HFF-Myc (cell line): ENCODE results near the gene HM13.
"Not testable (repeated sequence)": the region's sequence is repeated elsewhere in the genome, so short reads cannot be mapped to it uniquely, and the experiment has no call there.

Experiments used
- DNase-seq: peaks from one replicate; pipeline ENCODE4 v3.0.0-alpha.2; 2011; ENCODE audit warnings: low read depth; ENCODE audit errors: extremely low read depth
- H3K4me3 ChIP-seq: replicated peaks from 2 replicates; pipeline ENCODE4 v1.5.1; 2011; ENCODE audit warnings: low read depth, mild to moderate bottlenecking, control low read depth, low read length
- TF ChIP-seq, protein P1 (sequence below): IDR thresholded peaks from 2 replicates; pipeline ENCODE4 v1.5.1; 2012; ENCODE audit warnings: mild to moderate bottlenecking, low read depth, low read length, control low read depth; ENCODE audit errors: missing control alignments

HM13 gene

DNA sequence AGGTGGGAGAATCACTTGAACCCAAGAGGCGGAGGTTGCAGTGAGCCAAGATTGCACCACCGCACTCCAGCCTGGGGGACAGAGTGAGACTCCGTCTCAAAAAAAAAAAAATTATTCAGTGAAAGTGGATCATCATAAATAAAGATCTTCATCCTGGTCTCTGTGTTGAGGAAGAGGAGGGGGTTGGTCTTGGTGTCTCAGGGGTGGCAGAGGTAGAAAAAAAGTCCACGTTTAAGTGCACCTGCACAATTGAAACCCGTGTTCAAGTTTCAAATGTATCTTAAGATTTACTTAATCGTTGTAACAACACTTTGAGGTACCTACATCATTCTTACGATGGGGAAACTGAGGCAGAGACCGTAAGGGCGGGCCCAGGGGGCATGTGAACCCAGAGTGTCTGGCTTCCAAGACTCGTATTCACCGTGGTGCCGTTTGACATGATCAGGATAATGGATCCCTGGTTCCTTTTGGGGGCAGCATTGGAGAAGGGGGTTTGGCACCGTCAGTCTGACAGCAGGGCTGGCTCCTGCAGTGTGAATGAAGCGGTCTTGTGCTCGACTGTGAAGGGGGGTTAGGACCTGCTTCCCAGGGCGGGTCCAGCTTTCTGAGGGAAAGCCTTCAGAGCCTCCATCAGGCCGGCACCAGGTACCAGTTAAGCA, 57.9 kb downstream of the HM13 start:
- DNase-seq = no peak
- TF ChIP-seq, protein P1, sequence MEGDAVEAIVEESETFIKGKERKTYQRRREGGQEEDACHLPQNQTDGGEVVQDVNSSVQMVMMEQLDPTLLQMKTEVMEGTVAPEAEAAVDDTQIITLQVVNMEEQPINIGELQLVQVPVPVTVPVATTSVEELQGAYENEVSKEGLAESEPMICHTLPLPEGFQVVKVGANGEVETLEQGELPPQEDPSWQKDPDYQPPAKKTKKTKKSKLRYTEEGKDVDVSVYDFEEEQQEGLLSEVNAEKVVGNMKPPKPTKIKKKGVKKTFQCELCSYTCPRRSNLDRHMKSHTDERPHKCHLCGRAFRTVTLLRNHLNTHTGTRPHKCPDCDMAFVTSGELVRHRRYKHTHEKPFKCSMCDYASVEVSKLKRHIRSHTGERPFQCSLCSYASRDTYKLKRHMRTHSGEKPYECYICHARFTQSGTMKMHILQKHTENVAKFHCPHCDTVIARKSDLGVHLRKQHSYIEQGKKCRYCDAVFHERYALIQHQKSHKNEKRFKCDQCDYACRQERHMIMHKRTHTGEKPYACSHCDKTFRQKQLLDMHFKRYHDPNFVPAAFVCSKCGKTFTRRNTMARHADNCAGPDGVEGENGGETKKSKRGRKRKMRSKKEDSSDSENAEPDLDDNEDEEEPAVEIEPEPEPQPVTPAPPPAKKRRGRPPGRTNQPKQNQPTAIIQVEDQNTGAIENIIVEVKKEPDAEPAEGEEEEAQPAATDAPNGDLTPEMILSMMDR = no peak
- H3K4me3 ChIP-seq = peak overlapping the region; percentile 5; the same call in 1 of the 2 replicates

DNA sequence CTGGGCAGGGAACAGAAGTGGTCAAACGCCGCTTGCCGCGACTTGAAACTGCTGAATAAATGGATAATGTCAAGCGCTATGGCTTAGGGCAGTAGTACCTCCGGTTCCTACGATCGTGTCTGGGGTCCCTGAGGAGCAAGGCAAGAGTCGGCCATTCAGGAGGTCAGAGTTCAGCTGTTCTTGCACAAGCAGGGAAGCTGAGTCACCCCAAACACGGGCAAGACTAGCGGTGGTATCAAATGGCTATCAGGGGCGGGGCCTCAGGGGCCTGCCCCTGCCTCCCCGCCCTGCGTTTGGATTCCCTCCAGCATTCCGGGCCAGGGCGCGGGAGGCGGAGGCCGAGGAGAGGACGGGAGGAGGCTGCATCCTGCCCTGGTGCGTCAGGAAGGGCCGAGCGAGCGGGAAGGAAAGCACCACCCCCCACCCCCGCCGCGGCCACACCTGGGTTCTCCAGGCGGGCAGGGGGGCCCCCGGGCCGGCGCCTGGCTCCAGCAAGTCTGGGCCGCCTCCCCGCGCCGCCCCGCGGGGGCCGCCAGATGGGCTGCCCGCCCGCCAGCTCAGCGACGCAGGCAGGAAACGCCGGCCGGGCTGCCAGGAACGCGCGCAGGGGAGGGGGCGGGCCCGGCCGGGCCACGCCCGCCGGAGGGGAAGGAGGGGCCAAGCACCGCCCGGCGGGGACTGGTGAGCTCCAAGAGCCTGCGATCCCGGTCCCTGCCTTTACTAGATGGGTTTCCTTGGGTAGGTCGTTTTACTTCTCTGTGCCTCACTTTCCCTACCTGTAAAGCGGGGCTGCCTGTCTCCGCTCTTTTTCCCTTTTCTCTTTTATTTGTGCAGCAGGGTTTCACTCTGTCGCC, 58.7 kb downstream of the HM13 start:
- TF ChIP-seq, protein P1 = no peak
- H3K4me3 ChIP-seq = peak overlapping the region; percentile 48
- peak; percentile 97 for DNase-seq

DNA sequence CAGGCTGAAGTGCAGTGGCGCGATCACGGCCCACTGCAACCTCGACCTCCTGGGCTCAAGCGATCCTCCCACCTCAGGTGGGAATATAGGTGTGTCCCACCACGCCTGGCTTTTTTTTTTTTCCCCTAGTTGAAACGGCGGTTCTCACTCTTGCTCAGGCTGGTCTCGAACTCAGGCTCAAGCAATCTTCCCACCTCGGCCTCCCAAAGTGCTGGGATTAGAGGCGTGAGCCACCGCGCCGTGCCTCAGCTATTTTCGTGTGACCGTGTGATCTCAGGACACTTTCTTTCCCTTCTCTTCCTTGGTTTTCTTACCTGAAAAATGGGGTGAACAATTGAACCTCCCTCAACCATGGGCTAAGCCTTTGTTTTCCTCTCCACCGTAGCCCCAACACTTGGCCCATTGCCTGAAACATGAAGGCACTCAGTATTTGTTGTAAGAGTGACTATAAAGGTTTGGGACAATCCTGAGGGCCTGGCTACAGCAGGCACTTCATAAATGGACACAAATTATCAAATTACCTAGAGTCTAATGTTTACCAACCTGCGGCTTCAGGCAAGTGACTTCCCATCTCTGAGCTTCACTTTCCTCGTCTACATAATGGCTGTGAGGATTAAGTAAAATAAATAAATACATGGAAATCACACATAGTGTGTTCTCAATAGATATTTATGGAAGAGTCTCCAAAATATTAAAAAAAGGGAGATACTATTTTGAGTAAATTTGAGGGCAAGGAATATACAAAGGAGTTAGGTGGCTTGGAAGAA, 59.5 kb downstream of the HM13 start:
- no peak for DNase-seq
- TF ChIP-seq, protein P1 = no peak
- H3K4me3 ChIP-seq = peak overlapping the region; percentile 48

DNA sequence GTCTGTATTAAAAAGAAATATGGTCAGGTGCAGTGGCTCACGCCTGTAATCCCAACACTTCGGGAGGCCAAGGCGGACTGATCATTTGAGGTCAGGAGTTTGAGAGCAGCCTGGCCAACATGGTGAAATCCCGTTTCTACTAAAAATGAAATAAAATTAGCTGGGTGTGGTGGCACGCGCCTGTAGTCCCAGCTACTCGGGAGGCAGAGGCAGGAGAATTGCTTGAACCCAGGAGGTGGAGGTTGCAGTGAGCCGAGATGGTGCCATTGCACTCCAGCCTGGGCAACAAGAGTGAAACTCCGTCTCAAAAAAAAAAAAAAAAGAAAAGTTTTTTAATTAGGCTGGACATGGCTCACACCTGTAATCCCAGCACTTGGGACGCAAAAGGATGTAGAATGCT, 60.7 kb downstream of the HM13 start:
- not testable (repeated sequence) for H3K4me3 ChIP-seq

DNA sequence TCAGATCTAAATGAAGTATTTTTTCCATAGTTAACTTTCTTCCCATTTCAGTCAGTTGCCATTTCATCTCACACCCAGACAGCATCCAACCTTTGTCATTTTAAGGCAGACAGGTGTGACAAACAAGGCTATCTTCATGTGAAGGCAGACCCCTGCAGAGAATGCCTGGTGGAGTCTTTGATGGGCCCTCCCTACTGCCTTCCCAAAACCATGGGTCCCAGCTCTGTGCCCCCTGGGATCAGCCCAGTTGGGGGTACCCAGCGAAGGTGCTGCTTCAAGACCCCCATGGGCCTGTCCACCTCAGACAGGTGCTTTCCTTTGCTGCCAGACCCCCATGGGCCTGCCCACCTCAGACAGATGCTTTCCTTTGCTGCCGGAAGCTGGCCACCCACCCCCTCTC, 62.5 kb downstream of the HM13 start:
- TF ChIP-seq, protein P1 = no peak
- DNase-seq = no peak
- H3K4me3 ChIP-seq = no peak overlapping the region

More for the DNA sequence above, 60.7 kb downstream of the HM13 start:
- not testable (repeated sequence) for DNase-seq

DNA sequence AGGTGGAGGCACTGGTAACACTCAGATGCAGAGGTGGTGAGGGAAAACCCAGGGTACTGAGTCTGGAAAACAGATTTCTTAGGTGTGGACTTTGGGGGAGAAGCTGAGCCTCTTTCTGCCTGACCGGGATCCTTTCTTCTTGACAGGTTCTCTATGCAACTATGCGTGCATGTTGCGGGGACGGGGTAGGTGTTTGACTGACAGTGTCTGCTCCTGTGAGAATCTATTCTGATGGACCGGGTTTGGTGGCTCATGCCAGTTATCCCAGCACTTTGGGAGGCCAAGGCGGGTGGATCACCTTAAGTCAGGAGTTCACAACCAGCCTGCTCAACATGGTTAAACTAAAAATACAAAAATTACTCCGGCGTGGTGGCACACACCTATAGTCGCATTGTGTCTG, 63.0 kb downstream of the HM13 start:
- TF ChIP-seq, protein P1 = no peak
- DNase-seq = no peak
- H3K4me3 ChIP-seq = no peak overlapping the region

DNA sequence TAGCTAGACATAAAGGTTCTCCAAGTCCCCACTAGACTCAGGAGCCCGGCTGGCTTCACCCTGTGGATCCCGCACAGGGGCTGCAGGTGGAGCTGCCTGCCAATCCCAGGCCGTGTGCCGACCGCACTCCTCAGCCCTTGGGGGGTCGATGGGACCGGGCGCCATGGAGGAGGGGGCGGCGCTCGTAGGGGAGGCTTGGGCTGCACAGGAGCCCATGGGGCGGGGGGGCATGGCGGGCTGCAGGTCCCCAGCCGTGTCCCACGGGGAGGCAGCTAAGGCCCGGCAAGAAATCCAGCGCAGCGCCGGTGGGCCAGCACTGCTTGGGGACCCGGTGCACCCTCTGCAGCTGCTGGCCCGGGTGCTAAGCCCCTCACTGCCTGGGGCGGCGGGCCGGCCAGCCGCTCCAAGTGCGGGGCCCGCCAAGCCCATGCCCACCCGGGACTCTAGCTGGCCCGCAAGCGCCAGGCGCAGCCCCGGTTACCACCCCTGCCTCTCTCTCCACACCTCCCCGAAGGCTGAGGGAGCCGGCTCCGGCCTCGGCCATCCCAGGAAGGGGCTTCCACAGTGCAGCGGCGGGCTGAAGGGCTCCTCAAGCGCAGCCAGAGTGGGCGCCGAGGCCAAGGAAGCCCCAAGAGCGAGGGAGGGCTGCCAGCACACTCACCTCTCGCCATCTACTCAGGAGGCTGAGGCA, 64.4 kb downstream of the HM13 start:
- no peak for DNase-seq
- TF ChIP-seq, protein P1 = no peak
- no peak overlapping the region for H3K4me3 ChIP-seq
